CD4-positive, alpha-beta T cell treated with Interleukin-21 for 1 hour (primary cell): Measurements from ENCODE around the gene PTPRN.

Experiments
- DNase-seq: peaks from one replicate; pipeline ENCODE4 v3.0.0-alpha.2; 2020

Gene PTPRN

DNA sequence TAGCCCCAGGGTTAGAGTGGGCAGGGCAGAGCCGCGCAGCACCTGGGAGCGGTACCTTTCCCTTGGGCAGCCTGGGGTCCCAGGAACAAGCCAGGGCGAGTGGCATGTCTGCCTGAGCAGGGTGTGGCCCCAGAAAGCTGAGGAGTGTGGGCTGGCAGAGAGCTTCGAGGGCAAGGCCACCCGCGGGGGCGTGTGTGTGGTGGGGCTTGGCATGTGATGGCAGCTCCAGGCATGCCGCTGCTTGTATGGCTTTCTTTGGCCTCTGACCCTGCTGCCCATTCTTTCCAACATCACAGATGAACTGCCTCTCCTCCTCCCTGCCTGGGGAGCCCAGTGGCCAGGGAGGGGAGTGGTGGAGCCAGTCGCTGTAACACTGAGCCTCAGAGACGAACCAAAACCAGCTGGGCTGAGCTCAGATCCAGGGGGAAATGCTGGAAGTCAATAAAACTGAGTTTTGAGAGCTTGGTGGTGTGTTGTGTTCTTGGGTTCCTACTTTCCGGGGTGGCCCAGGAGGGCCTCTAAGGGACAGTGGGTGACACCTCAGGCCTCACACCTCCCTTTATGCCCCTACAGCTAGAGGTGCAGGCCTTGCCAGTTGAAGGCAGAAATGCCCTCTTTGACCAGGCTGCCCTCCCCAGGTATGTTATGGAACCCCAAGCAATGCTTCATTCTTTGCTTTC lies 22.6 kb downstream of the PTPRN start:
- no peak for DNase-seq

- no peak for DNase-seq
Observed at GRCh38 chr2:219285894-219286425, 23.2 kb downstream of the PTPRN start.

DNA sequence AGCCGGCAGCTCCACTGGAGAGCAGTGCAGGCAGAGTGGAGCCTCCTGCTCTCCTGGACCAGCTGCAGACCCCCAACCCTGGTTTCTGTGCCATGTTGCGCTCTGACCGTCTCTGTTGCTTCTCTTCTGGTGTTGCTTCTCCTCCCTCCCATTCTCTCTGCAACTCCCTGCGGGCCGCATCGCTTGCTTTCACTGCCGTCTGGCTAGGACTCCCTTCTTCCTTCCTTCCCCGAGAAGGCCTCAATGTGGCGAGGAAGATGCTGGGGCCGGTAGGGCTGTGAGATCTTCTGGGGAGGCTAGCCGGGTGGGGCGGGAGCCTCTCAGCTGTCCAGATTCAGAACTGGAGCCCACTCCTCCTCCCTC lies 23.8 kb downstream of the PTPRN start:
- DNase-seq = no peak

GRCh38 chr2:219284501-219285372 lies 24.5 kb downstream of the PTPRN start:
- no peak for DNase-seq

DNA sequence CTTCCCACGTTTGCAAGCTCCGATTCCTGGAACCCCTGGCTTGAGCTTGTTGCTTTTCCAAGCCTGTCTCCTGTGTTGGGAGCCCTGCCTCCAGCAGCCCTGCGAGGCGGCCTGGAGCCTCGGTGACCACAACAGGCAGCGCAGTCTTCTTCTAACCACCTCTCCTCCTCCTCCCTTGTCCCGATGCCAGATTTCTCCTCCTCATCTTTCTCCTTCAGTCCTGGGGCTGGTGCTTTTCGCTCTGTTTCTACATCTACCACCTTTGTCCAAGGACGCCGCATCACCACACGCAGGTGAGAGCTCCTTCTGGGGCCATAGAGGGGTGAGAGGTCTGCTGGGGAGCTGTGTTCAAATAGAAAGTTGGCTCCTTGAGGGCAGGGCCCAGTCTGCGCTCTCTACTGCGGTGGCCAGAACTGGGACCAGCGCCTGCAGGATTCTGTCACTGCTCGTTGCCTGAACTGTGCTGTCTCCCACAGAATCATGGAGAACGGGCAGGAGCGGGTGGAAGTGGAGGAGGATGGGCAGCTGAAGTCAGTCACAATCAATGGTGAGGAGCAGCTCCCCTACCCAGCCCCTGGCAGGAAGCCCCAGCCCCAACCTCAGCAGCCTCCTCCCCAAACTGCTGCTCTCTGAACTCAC lies 26.1 kb downstream of the PTPRN start:
- DNase-seq = no peak

DNA sequence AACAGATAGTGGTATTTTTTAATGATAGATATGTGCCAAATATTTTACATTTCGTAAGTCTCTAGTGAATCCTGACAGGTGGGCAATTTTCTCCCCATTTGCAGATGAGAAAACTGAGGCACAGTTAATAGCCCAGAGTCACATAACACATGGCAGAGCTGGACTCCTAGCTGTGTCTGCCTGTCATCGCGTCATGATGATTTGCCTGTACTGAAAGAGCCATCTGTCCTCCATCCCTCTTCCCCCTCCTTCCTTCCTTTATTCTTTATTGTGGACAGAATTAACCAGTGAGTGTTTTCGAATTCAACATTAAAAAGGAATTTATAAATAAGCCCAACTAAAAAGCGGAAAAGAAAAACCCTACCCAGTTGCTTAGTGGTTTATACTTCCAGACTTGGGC lies 26.8 kb downstream of the PTPRN start:
- no peak for DNase-seq

- no peak for DNase-seq
Observed at GRCh38 chr2:219281588-219281987, 27.6 kb downstream of the PTPRN start.

GRCh38 chr2:219280651-219281050 lies 28.6 kb downstream of the PTPRN start:
- DNase-seq = no peak

DNA sequence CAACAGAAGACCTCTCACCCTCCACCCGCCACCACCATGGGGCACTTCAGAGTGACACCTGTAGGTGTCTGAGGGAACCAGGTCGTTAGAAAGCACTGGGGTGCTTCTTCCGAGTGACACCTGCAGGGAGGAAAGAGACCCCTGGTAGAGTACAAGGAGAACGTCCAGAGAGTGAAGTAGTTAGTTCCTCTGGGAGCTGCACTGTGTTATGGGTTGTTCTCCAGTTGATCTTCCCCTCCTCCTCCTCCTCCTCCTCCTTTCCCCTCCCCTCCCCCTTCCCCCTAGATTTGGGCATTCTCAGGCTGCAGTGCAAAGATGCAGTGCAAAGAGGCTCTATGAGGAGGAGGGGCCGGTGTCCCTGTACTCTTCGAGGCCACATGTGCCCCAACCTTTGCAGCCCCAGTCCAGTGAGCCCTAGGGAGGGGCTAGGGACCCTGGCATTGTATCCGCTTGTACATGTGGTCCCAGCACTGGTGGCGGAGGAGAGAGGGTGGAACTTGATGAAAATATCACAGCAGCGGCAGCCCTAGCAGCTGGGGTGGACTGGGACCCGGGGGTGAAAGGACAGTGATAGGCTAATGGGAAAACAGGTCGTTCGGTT lies 29.2 kb downstream of the PTPRN start:
- no peak for DNase-seq

DNA sequence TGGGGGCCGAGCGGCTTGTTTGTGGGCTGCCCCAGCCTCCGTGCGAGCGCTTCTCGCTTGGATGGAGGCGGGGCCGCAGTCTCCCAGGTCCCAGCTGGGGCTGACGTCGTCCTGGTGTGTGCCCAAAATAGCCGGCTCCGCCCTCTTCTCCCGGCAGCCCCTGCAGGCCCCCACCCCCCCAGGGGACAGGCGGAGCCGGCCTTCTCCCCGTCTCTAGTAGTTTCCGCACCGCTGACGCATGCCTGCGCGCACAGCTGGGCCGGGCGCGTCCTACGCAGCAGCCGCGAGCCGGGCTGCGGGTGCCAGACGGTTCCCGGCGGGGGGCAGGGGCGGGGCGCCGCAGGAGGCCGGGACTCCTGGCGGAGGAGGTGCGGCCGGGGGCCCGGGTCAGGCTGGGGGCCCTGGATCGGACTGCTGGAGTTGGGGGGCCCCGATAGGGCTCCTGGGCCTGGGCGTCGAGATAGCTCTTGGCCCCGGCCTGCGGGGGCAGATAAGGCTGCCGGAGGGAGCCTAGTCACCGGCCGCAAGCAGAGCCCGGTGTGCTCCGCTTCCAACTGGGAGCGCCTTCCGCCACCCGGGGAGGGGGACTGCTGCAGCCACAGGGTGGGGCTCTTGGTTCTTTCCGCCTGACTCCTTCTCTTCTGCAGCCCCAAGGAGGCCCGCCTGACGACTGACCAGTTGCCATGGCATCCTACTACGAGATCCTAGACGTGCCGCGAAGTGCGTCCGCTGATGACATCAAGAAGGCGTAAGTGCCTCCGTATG lies 29.9 kb downstream of the PTPRN start, which contains the start of gene DNAJB2:
TSS of gene DNAJB2 (plus strand) at position 216 of the 765 bp plus-strand sequence. CDS start at position 684, 468 bp downstream.
- DNase-seq = peak; percentile 99

- DNase-seq = peak; percentile 22
Observed at GRCh38 chr2:219278655-219279150, 30.5 kb downstream of the PTPRN start.

- DNase-seq = peak; percentile 82
Observed at GRCh38 chr2:219277703-219278654, 31.2 kb downstream of the PTPRN start.

- DNase-seq = no peak
Observed at GRCh38 chr2:219274361-219274921, 34.8 kb downstream of the PTPRN start.

- no peak for DNase-seq
Observed at GRCh38 chr2:219273937-219274336, 35.3 kb downstream of the PTPRN start.

DNA sequence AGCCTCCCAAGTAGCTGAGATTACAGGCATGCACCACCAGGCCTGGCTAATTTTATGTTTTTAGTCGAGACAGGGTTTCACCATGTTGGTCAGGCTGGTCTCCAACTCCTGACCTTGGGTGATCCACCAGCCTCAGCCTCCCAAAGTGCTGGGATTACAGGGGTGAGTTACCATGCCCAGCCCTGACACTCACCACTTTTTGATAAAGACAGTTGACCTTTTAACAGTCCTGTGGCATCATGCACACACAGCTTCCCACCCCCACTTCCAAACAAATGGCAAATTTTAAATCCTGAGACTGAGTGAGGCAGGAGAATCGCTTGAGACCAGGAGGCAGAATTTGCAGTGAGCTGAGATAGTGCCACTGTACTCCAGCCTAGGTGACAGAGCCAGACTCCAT lies 36.2 kb downstream of the PTPRN start:
- no peak for DNase-seq

GRCh38 chr2:219272356-219272755 lies 36.8 kb downstream of the PTPRN start:
- DNase-seq = no peak

DNA sequence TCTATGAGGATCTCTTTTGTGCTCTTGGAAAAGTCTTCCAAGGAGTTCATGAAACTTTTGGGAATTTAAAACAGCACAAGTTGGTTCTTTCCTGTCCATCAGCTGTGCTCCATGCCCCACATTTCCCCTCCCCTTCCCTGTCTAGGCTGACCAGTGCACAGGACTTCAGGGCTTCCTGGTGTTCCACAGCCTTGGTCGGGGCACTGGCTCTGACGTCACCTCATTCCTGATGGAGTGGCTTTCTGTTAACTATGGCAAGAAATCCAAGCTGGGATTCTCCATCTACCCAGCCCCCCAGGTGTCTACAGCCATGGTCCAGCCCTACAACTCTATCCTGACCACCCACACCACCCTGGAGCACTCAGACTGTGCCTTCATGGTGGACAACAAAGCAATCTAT lies 38.2 kb downstream of the PTPRN start:
- DNase-seq = no peak

DNA sequence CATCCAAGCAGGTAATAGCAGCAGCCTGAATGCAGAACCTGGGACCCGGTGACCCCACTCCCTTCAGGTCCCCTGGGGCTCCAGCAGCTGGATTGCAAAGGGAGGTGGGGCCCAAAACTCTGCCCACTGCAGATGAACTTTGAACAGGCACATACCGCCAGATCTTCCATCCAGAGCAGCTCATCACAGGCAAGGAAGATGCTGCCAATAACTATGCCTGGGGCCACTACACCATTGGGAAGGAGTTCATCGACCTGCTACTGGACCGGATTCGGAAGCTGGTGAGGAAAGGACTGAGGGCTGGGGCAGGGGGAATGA lies 39.2 kb downstream of the PTPRN start:
- DNase-seq = no peak

DNA sequence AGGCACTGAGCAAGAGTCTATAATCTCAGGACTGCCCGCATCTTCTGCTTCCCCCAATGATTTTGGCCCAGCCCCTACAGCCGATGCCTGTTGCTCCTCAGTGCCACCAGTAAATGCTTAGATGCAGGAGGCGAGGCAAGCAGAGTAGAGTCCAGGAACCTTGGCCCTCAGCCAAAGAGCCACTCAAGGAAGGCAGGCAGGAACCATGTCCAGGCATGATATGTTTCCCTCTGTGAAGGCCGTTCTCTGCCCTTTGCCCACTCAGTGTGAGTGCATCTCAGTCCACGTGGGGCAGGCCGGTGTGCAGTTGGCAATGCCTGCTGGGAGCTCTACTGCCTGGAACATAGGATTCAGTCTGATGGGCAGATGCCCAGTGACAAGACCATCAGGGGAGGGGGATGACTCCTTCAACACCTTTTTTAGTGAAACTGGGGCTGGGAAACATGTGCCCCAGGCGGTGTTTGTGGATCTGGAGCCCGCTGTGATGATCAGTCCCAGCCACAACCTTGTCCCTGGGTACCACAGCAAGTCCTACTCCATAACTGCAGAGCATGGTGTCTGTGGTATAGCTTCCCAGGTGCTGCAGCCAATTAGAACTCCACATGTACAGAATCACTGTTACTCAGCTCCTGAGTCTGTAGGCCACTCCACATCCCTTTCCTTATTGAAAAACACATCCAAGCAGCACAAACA lies 39.7 kb downstream of the PTPRN start:
- DNase-seq = no peak

DNA sequence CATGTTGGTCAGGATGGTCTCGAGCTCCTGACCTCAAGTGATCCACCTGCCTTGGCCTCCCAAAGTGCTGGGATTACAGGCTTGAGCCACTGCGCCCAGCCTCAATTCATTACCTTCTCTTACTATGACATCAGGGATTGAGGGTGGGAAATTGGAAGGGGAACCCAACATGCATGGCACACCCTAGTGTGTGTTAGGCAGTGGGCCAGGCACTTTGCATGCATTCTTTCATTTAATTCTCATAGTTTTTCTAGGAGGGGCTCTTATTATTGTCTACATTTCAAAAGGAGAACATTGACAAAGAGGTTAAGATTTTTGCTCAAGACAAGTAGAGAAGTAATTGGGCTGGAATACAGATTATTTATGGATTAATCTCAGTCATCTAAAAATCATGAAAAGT lies 40.9 kb downstream of the PTPRN start:
- DNase-seq = no peak
